Natural killer cell (primary cell): Measurements from ENCODE around the gene P2RY6. TPM values are rescaled to one million over a fixed set of nuclear protein-coding genes. Genes with fewer than 3 reads are reported as not detected.

Source experiments
- ATAC-seq, 3 donors: fragments of 150-1000 bp in 2 of 3; fragments of 200-7000 bp in 1 of 3; cut with Tn5 transposase; 1 replicate in 1 of 3; 2 replicates in 2 of 3; pipeline ENCODE4 v1.10.0; 2021; ENCODE audit warnings: mild to moderate bottlenecking in 2 of 3, moderate library complexity in 2 of 3
- DNase-seq, 2 donors: peaks; one replicate each; pipeline versions ENCODE4 v3.0.0 to v3.0.0-alpha.2; 2013 to 2021; ENCODE audit warnings: mixed read lengths in 1 of 2
- H3K27ac ChIP-seq: one replicate; pipeline ENCODE4 v1.5.1; 2013; ENCODE audit warnings: mild to moderate bottlenecking, low read length
- H3K27me3 ChIP-seq: one replicate; pipeline ENCODE4 v1.6.1; 2013; ENCODE audit warnings: low read length; ENCODE audit not compliant: control insufficient read depth, insufficient read depth
- H3K36me3 ChIP-seq: one replicate; pipeline ENCODE4 v1.6.1; 2013; ENCODE audit warnings: low read length; ENCODE audit not compliant: control insufficient read depth, insufficient read depth
- H3K4me1 ChIP-seq: one replicate; pipeline ENCODE4 v1.6.1; 2013; ENCODE audit warnings: low read length; ENCODE audit not compliant: control insufficient read depth, insufficient read depth
- H3K4me3 ChIP-seq: one replicate; pipeline ENCODE4 v1.5.1; 2013; ENCODE audit warnings: low read length
- H3K9me3 ChIP-seq: one replicate; pipeline ENCODE4 v1.6.1; 2013; ENCODE audit warnings: low read length; ENCODE audit not compliant: control insufficient read depth, insufficient read depth
- H3K27ac Mint-ChIP-seq, 2 donors: one replicate each; pipeline ENCODE4 v1.8.0; 2022; ENCODE audit warnings: mild to moderate bottlenecking in 2 of 2, mixed read lengths in 2 of 2, moderate library complexity in 1 of 2
- H3K27me3 Mint-ChIP-seq, 2 donors: one replicate each; pipeline ENCODE4 v1.8.0; 2022; ENCODE audit warnings: low read depth in 2 of 2, mixed read lengths in 2 of 2
- H3K36me3 Mint-ChIP-seq: one replicate; pipeline ENCODE4 v1.8.0; 2022; ENCODE audit warnings: mixed read lengths
- H3K4me1 Mint-ChIP-seq, 2 donors: one replicate each; pipeline ENCODE4 v1.8.0; 2022; ENCODE audit warnings: mixed read lengths in 2 of 2
- H3K4me3 Mint-ChIP-seq: one replicate; pipeline ENCODE4 v1.8.0; 2022; ENCODE audit warnings: mild to moderate bottlenecking, moderate library complexity, mixed read lengths
- H3K9me3 Mint-ChIP-seq, 2 donors: one replicate each; pipeline ENCODE4 v1.8.0; 2022; ENCODE audit warnings: mixed read lengths in 2 of 2
- WGBS: methylation state at CpG from one replicate; pipeline ENCODE4 v1.1.7; 2013; ENCODE audit warnings: missing lambda C conversion rate; ENCODE audit not compliant: insufficient coverage; 5-methylcytosine and 5-hydroxymethylcytosine counted together
- intact Hi-C: fragments of 100-400 bp; cut with micrococcal nuclease; formaldehyde crosslinking; loops from one replicate; pipeline ENCODE4 v1.14.2; 2022
- total RNA-seq, 4 donors: library from RNA; stranded (reverse); fragments of 120-200 nt in 1 of 4; gene quantifications; one replicate each; pipeline versions ENCODE4 v1.2.3 to v1.2.4, GENCODE V29; 2013 to 2022
- TF ChIP-seq, protein P1 (sequence below): fragments of 200-600 bp; IDR thresholded peaks from one replicate; pipeline ENCODE4 v1.8.0; 2022; ENCODE audit warnings: antibody characterized with exemption

The P2RY6 gene
- total RNA-seq, 3 donors from 2014 or later (not counting 1 experiment from before 2014, with no cell fraction given): 0.24 to 0.40 TPM; not detected in 1

- WGBS: 93% methylated on average over 56 of the region's 56 CpGs
- no peak for DNase-seq
- no peaks in the 10 kb centered on the region for H3K36me3 ChIP-seq
Observed at GRCh38 chr11:73234471-73235181, 37.5 kb upstream of the P2RY6 start.

GRCh38 chr11:73235236-73235786, 36.8 kb upstream of the P2RY6 start:
- ATAC-seq: no peak
- TF ChIP-seq, protein P1, sequence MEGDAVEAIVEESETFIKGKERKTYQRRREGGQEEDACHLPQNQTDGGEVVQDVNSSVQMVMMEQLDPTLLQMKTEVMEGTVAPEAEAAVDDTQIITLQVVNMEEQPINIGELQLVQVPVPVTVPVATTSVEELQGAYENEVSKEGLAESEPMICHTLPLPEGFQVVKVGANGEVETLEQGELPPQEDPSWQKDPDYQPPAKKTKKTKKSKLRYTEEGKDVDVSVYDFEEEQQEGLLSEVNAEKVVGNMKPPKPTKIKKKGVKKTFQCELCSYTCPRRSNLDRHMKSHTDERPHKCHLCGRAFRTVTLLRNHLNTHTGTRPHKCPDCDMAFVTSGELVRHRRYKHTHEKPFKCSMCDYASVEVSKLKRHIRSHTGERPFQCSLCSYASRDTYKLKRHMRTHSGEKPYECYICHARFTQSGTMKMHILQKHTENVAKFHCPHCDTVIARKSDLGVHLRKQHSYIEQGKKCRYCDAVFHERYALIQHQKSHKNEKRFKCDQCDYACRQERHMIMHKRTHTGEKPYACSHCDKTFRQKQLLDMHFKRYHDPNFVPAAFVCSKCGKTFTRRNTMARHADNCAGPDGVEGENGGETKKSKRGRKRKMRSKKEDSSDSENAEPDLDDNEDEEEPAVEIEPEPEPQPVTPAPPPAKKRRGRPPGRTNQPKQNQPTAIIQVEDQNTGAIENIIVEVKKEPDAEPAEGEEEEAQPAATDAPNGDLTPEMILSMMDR: no peak
- H3K4me3 ChIP-seq: no peak overlapping the region
- H3K27ac ChIP-seq: no peak overlapping the region
- WGBS: 93% methylated on average over 8 of the region's 8 CpGs
- Mint-ChIP-seq H3K36me3 (no peaks in the 10 kb centered on the region), H3K27ac (no peak overlapping the region), H3K9me3 (no peaks in the 10 kb centered on the region), H3K27me3 (peaks cover 0 to 2% of the 10 kb centered on the region in 2 donors), H3K4me3 (no peak overlapping the region), H3K4me1 (no peaks in the 10 kb centered on the region)
- H3K4me1 ChIP-seq: no peaks in the 10 kb centered on the region
- H3K36me3 ChIP-seq: no peaks in the 10 kb centered on the region
- no peaks in the 10 kb centered on the region for H3K27me3 ChIP-seq
- no peaks in the 10 kb centered on the region for H3K9me3 ChIP-seq
- intact Hi-C loops: no loop called here
- DNase-seq: no peak

More at GRCh38 chr11:73234471-73235181, 37.5 kb upstream of the P2RY6 start:
- Mint-ChIP-seq H3K9me3 (no peaks in the 10 kb centered on the region), H3K27me3 (no peaks in the 10 kb centered on the region), H3K36me3 (no peaks in the 10 kb centered on the region), H3K4me3 (no peak overlapping the region), H3K4me1 (no peaks in the 10 kb centered on the region), H3K27ac (no peak overlapping the region)
- no peaks in the 10 kb centered on the region for H3K9me3 ChIP-seq
- TF ChIP-seq, protein P1: no peak
- intact Hi-C loops: no loop called here
- H3K4me1 ChIP-seq: no peaks in the 10 kb centered on the region
- H3K27ac ChIP-seq: no peak overlapping the region
- H3K4me3 ChIP-seq: no peak overlapping the region
- no peak for ATAC-seq
- no peaks in the 10 kb centered on the region for H3K27me3 ChIP-seq

- Histone ChIP-seq H3K9me3 (no peaks in the 10 kb centered on the region), H3K4me3 (no peak overlapping the region), H3K36me3 (no peaks in the 10 kb centered on the region), H3K27ac (no peak overlapping the region), H3K4me1 (no peaks in the 10 kb centered on the region), H3K27me3 (no peaks in the 10 kb centered on the region)
- Mint-ChIP-seq H3K27ac (no peak overlapping the region), H3K27me3 (peaks cover 0 to 3% of the 10 kb centered on the region in 2 donors), H3K4me3 (no peak overlapping the region), H3K9me3 (no peaks in the 10 kb centered on the region), H3K4me1 (no peaks in the 10 kb centered on the region), H3K36me3 (no peaks in the 10 kb centered on the region)
- intact Hi-C loops: no loop called here
- TF ChIP-seq, protein P1: no peak
- WGBS: 93% methylated on average over 4 of the region's 4 CpGs
- ATAC-seq: no peak
- no peak for DNase-seq
Observed at GRCh38 chr11:73236205-73236765, 35.9 kb upstream of the P2RY6 start.
